NCI-H1436 (cell line): ENCODE data around the gene PELI3.
A peak's percentile ranks its signal among the peaks of the same experiment; 100 is the strongest.
"Not testable (repeated sequence)": the region's sequence is repeated elsewhere in the genome, so short reads cannot be mapped to it uniquely, and the experiment has no call there.

Experiments
- DNase-seq: peaks from one replicate; lab custom pipeline; 2025; lab: John Stamatoyannopoulos, UW

PELI3 gene

DNA sequence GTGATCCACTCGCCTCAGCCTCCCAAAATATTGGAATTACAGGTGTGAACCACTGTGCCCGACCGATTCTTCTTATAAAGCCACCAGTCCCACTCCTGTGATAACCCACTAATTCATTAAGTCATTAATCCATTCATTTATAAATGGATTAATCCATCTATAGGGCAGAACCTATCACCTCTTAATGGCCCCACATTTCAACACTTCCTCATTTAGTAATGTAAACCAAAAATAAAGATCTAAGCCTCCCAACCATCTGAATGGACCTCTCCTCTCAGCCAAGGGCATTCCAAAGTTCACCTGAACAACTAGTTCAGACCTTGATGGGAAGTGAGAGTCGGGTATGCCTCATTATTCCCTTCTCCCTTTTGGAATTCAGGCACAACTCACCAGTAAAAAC lies 18.2 kb upstream of the PELI3 start:
- DNase-seq, result no peak

- DNase-seq, result no peak
These were observed 16.1 kb upstream of the PELI3 start for GRCh38 chr11:66450560-66450959.

- DNase-seq, result no peak
These were observed 15.0 kb upstream of the PELI3 start for GRCh38 chr11:66451663-66452062.

DNA sequence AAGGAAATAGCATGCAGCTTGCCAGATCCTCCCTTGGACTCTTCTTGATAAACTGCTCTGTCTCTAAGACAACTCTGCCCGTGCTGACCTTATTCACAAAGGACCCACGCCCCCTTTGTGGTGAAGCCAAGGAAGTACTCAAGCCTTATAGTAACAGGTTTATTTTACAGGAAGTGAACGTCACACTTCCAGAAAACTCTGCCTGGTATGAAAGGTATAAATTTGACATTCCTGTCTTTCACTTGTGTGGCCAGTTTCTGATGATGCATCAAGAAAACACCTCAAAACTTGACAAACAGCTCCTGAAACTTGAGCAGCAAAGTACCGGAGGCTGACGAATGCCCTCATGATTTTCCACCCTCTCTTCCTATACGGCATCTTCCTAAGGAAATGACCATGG lies 12.5 kb upstream of the PELI3 start:
- DNase-seq, result no peak

DNA sequence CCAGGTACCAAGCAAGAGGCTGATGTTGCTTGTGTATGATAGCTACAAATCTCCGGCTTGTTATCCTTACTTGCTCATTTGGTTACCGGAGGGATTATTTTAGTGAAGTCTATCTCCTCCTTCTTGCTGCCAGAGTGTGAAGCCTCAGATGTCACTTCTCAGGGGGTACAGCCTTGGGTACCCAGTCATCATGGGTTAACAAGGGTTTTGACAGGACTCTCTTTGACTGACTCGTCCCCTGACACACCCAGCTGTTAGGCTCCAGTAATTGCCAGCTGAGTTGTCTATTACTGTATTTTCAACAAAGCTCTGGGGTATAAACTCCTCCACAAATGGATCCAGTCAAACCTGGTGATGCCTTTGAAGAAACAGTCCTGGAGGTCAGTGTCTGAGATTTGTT lies 11.9 kb upstream of the PELI3 start:
- DNase-seq, result no peak

DNA sequence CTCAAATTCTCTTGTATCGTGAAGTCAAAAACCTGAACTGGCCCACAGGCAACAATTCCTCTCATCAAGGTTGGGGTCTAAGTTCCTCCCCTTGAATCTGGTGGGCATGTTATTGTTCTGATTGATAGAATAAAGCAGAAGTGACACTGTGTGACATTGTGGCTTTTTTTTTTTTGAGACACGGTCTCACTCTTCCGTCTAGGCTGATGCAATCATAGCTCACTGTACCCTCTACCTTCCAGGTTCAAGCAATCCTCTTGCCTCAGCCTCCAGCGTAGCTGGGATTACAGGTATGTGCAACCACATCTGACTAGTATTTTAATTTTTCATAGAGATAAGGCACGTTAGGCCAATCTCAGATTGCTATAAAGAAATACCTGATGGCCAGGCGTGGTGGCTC lies 8.9 kb upstream of the PELI3 start:
- DNase-seq, result no peak

DNA sequence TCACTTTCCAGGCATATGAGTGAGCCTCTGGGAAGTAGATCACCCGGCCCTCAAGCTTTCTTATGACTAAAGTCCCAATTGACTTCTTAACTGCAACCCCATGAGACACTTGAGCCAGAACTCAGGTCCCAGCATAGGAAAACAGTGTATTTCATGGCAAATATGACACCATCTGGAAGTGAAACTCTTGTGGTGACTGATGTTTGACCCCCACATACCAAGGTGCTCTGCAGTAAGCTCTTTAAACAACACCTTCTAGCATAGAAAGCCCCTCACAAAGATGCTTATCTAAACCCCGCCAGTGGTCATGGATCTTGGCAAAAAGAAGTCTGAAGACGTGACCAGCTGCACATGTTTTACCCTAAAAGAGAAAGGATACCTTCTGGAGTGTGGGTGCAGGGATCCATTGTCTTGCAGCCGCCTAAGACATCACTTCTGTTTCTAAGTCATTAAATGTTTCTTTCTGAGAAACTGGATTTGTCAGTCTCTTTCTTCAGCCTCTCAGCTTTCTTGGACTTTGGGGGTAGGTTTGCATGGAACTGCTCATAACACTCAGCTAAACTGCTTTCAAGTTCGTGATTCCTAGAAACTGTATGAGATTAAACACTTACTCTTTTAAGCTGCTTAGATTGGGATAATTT lies 7.4 kb upstream of the PELI3 start:
- no peak for DNase-seq

- DNase-seq, result no peak
These were observed 4.7 kb upstream of the PELI3 start for GRCh38 chr11:66462010-66462409.

DNA sequence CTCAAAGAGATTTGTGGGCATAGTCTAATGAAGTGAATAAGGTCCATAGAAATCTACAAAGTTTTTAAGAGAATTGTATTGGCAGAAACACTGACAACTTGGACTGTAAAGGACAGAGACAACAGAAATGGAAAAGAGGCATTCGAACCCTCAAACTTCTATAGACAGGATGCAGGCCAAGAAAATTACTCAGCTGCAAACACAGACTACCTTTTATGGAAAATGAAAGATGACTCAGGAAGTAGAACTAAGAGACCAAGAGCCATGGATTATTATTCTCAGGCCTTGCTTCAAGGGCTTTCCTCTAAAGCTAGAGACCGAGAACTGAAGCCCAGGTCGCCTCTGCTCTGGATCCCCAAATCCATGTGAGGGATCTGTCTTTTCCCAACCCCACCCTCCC lies 3.8 kb upstream of the PELI3 start:
- no peak for DNase-seq

DNA sequence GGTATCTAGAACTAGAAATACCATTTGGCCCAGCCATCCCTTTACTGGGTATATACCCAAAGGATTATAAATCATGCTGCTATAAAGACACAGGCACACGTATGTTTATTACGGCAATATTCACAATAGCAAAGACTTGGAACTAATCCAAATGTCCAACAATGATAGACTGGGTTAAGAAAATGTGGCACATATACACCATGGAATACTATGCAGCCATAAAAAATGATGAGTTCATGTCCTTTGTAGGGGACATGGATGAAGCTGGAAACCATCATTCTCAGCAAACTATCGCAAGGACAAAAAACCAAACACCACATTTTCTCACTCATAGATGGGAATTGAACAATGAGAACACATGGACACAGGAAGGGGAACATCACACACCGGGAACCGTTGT lies 2.6 kb upstream of the PELI3 start:
- DNase-seq, result not testable (repeated sequence)

GRCh38 chr11:66464916-66465315 lies 1.8 kb upstream of the PELI3 start:
- no peak for DNase-seq

DNA sequence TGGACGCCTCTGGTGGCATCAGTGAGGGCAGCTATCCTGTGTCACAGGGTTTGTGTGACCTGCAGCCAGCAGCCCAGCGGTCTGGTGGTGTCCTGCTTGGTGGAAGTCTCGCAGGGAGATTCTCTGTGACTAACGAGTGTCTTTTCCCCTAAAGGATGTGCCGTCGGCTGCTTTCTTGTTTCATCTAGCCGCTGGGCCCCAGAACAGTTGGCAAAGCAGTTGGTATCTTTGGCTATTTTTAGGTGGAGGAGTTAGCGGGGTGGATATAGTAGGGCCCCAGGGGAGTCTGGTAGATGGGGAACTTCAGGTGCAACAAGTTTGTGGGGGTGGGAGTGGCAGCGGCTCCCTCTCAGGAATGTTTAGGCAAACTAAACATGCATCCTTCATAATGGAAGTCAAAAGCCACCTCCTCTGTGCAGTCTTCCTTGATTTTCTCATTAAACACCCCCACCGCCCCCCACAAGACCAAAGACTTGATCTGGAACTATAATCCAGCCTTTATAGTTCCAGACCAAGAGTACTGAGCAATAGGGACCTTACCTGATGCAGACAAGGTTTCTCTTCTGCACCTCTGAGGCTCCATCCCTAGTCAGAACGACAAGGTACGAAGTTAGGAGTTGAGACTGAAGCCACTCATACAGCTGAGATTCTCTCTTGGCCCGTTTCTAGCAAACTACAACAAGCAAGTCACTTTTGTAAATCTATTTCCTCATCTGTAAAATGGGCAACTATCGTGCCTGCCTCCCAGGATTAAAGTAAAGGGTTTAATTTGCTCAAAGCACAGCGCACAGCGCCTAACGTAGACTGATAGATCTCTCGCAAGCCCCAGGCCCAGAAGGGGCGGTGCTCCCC lies 1.1 kb upstream of the PELI3 start:
- DNase-seq, result no peak

GRCh38 chr11:66467034-66467659 lies 442 bp downstream of the PELI3 start:
- peak; percentile 35 for DNase-seq

DNA sequence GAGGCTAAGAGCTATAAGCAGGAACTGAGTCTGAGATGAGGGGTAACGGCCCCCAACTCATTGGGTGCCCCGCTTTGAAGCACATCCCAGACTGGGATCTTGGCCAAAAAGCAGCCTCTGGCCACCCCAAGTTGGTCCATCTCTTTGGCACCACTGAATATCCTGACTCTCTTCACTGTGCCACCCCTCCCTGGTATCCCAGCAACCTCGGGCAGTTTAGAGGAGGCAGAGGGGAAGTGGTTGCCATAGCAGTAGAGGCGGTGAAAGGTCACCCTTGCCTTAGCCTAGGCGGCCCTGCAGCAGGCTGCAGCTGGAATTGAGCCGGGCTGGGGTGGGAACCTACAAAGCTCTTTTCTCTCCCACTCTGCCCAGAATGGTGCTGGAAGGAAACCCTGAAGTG lies 1.1 kb downstream of the PELI3 start:
- peak; percentile 11 for DNase-seq

DNA sequence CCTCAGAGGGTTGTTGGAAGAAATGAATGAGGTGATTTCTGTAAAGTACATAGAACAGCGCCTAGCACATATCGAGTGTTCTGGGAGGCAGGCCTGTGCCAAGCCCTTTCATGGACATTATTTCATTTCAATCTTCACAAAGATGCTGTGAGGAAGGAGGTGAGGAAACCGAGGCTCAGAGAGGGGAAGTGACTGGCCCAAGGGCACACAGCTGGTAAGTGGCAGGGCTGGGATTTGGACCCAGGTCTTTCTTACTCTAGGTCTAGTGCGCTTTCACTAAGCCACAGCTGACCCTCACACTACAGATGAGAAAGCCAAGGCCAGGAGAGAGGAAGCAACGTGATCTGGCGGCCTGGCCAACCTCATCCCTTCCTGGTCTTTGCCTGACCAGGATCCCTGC lies 2.0 kb downstream of the PELI3 start:
- no peak for DNase-seq

DNA sequence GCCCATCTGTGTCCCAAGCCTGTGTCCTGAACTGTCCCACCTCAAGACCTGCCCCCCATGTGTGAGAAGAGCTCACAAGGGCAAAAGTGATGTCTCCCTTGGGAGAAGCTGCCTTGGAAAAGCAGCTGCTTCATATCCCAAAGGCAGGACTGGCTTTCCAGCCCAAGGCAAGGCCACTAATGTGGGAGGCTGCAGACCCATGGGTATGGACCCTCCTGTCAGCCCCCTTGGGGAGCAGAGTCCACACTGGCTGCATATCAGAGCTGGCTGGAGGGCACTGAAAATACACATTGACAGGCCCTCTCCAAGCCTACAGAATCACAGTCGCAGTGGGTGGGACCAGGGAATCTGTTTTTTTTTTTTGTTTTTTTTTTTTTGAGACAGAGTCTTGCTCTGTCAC lies 2.7 kb downstream of the PELI3 start:
- no peak for DNase-seq

DNA sequence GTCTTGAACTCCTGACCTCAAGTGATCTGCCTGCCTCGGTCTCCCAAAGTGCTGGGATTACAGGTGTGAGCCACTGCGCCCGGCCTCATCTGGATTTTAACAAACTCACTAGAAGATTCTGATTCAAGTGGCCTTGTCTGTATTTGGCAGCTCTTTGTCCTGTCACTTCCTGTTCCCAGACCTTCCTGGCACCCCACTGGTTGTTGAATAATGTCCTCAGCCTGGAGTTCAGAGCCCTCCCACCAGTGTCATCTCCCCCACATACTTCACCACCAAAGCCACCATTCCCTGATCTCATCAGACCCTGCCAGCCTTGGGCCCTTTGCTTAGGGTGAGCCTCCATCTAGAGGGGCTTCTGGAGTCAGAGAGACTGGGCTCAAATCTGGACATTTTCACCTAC lies 3.3 kb downstream of the PELI3 start:
- DNase-seq, result no peak

GRCh38 chr11:66471142-66471541 lies 4.4 kb downstream of the PELI3 start:
- DNase-seq, result no peak

DNA sequence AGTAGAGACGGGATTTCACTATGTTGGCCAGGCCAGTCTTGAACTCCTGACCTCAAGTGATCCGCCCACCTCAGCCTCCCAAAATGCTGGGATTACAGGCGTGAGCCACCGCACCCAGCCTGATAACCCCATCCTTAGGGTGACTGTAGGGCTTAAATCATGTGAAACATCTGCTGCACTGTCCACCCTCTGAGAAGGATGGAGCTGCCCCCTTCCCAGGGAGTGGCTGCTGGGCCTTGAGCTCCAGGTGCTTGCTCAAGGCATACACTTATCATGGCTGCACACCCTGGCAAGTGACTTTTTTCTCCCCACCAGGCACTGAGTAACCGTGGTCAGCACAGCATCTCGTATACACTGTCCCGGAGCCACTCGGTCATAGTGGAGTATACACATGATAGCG lies 5.3 kb downstream of the PELI3 start:
- DNase-seq, result no peak

DNA sequence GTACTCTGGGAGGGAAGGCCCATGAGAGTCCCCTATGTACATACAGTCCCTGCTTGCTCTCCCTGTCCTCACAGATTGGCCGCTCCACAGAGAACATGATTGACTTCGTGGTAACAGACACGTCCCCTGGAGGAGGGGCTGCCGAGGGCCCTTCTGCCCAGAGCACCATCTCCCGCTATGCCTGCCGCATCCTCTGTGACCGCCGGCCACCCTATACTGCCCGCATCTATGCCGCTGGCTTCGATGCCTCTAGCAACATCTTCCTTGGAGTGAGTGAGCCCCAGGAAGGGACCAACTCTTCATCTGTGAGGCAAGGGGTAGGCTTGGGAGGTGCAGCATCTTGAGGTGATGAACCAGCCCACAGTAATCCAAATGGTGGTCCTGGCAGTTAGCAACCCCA lies 6.5 kb downstream of the PELI3 start:
- DNase-seq, result no peak

DNA sequence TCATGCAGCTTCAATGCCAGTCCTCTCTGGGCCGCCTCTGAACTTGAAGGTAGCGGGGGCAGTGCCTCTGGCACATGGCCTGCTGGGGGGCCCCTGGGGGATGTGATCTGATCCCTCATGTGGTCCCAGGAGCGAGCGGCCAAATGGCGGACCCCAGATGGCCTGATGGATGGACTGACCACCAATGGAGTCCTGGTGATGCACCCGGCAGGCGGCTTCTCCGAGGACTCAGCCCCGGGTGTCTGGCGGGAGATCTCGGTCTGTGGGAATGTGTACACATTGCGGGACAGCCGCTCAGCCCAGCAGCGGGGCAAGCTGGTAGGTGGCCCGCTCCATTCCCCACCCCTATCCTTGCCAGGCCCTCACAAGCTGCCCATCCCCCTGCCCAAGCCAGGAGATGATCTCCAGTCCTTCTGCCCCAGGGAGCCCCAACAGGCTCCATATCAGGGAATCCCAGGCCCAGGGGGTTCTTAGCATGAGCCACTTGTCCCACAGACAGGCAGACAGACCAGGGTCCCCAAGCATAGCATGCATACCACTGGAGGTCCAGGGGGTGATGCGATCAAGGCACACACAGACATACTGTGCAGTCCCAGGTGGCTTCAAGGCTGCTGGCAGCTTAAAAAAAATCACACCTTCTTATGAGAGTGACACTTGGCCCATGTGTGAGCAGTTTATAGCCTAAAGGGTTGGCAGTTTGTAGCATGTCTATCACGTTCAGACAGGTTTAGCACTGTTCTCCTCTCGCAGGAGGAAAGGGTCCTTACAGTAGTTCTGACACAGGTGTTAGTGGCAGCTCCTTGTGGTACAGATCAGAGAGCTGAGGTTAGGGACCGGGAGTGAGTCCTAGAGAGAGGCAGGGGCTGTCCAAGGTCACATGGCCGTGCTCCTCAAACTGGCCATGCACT lies 7.2 kb downstream of the PELI3 start:
- DNase-seq, result no peak
